Measurements from ENCODE around the gene NOL3. TPM values are rescaled to one million over a fixed set of nuclear protein-coding genes. Genes with fewer than 3 reads are reported as not detected.

NOL3 gene
- total and polyA plus RNA-seq, 4 donors, result 3.0 to 18.0 (median 10.7) TPM

DNA sequence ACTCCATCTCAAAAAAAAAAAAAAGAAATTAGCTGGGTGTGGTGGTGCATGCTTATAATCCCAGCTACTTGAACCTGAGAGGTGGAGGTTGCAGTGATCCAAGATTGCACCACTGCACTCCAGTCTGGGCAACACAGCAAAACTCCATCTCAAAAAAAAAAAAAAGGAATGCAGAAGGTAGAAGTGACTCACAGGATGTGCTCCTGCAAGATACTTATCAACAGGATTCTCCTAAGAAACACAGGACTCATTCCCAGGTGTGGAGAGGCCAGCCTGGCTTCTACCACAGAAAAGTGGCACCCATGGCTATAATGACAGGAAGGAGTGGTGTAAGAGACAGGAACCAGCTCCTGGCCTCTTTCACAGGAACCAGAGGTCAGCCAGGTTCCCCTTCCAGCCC, 42.4 kb downstream of the NOL3 start:
- TF ChIP-seq, protein P1, sequence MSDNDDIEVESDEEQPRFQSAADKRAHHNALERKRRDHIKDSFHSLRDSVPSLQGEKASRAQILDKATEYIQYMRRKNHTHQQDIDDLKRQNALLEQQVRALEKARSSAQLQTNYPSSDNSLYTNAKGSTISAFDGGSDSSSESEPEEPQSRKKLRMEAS (IDR thresholded peaks at IDR 0.05), result no peak
- no peak for TF ChIP-seq HNF4A (conservative IDR thresholded peaks at IDR 0.05)
- no peak for TF ChIP-seq FOXA1 (IDR thresholded peaks at IDR 0.05)
- TF ChIP-seq RXRA (IDR thresholded peaks at IDR 0.05), result no peak
- TF ChIP-seq, protein P2, sequence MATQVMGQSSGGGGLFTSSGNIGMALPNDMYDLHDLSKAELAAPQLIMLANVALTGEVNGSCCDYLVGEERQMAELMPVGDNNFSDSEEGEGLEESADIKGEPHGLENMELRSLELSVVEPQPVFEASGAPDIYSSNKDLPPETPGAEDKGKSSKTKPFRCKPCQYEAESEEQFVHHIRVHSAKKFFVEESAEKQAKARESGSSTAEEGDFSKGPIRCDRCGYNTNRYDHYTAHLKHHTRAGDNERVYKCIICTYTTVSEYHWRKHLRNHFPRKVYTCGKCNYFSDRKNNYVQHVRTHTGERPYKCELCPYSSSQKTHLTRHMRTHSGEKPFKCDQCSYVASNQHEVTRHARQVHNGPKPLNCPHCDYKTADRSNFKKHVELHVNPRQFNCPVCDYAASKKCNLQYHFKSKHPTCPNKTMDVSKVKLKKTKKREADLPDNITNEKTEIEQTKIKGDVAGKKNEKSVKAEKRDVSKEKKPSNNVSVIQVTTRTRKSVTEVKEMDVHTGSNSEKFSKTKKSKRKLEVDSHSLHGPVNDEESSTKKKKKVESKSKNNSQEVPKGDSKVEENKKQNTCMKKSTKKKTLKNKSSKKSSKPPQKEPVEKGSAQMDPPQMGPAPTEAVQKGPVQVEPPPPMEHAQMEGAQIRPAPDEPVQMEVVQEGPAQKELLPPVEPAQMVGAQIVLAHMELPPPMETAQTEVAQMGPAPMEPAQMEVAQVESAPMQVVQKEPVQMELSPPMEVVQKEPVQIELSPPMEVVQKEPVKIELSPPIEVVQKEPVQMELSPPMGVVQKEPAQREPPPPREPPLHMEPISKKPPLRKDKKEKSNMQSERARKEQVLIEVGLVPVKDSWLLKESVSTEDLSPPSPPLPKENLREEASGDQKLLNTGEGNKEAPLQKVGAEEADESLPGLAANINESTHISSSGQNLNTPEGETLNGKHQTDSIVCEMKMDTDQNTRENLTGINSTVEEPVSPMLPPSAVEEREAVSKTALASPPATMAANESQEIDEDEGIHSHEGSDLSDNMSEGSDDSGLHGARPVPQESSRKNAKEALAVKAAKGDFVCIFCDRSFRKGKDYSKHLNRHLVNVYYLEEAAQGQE (IDR thresholded peaks at IDR 0.05), result no peak
- TF ChIP-seq, protein P3, sequence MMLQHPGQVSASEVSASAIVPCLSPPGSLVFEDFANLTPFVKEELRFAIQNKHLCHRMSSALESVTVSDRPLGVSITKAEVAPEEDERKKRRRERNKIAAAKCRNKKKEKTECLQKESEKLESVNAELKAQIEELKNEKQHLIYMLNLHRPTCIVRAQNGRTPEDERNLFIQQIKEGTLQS (IDR thresholded peaks at IDR 0.05), result no peak
- TF ChIP-seq YY1 (IDR thresholded peaks at IDR 0.05), result no peak
- no peak for TF ChIP-seq SP1 (IDR thresholded peaks at IDR 0.05)
- TF ChIP-seq, protein P4, sequence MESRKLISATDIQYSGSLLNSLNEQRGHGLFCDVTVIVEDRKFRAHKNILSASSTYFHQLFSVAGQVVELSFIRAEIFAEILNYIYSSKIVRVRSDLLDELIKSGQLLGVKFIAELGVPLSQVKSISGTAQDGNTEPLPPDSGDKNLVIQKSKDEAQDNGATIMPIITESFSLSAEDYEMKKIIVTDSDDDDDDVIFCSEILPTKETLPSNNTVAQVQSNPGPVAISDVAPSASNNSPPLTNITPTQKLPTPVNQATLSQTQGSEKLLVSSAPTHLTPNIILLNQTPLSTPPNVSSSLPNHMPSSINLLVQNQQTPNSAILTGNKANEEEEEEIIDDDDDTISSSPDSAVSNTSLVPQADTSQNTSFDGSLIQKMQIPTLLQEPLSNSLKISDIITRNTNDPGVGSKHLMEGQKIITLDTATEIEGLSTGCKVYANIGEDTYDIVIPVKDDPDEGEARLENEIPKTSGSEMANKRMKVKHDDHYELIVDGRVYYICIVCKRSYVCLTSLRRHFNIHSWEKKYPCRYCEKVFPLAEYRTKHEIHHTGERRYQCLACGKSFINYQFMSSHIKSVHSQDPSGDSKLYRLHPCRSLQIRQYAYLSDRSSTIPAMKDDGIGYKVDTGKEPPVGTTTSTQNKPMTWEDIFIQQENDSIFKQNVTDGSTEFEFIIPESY (IDR thresholded peaks at IDR 0.05), result no peak
- TF ChIP-seq FOXA2 (IDR thresholded peaks at IDR 0.05), result no peak
- no peak for TF ChIP-seq EGR1 (IDR thresholded peaks at IDR 0.05; ENCODE audit: low read depth in 2 of 2)
- peaks cover 16 to 49% (median 36%) of the 10 kb centered on the region in 4 donors for H3K4me1 ChIP-seq (ENCODE audit: control insufficient read depth in 4 of 4, insufficient read depth in 4 of 4, low read length in 3 of 4)
- no peaks in the 10 kb centered on the region for H3K27me3 ChIP-seq (ENCODE audit: control insufficient read depth in 4 of 4, insufficient read depth in 4 of 4, low read length in 3 of 4)
- no peak overlapping the region for H3K4me3 ChIP-seq (ENCODE audit: low read depth in 1 of 3, low read length in 3 of 3)
- H3K9me3 ChIP-seq (ENCODE audit: control insufficient read depth in 4 of 4, low read length in 3 of 4), result no peaks in the 10 kb centered on the region
- H3K36me3 ChIP-seq (ENCODE audit: control insufficient read depth in 4 of 4, insufficient read depth in 3 of 4, low read depth in 1 of 4, low read length in 3 of 4), result no peaks in the 10 kb centered on the region
- H3K27ac ChIP-seq (ENCODE audit: low read depth in 1 of 2, low read length in 2 of 2), result no peak overlapping the region
- no peak for DNase-seq (ENCODE audit: low spot score)
- H3K9ac ChIP-seq (ENCODE audit: low read depth in 1 of 2, low read length in 2 of 2), result no peak overlapping the region

DNA sequence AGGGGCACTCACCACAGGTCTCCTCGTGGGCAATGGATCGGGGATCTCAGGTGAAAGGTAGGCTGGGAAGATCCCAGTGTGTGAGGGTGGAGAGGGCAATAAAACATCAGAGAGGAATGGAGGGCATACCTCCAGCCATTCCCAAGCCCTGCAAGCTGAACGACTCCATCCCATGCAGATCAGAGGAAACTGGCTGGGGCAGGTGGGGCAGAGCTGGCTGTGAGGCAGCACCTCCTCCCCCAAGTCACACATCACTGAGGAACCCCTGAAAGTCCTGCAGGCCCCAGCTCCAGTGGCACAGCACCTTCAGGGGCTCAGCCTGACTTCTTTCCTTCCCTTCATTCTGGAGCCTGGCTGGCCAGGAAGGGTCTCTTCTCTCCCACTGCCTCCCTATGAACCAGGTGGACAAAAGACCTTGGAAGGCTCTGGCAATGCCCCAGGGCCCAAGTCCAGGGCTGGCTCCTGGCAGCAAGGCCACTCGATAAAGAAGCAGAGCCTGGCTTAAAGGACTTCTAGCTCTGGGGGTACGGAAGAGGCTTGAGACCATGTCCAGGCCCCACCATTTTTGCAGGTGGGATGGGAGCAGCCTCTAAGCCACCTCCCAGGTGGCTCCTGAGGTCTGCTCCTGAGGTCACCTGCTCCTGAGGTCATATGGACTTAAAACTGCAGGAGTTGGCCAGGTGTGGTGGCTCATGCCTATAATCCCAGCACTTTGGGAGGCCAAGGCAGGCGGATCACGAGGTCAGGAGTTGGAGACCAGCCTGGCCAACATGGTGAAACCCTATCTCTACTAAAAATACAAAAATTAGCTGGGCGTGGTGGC, 43.1 kb downstream of the NOL3 start:
- DNase-seq (ENCODE audit: low spot score), result no peak
- 72% methylated on average over 8 of the region's 8 CpGs for WGBS
- Histone ChIP-seq H3K27ac (ENCODE audit: low read depth in 1 of 2, low read length in 2 of 2) (no peak overlapping the region), H3K4me1 (ENCODE audit: control insufficient read depth in 4 of 4, insufficient read depth in 4 of 4, low read length in 3 of 4) (peaks cover 16 to 49% (median 36%) of the 10 kb centered on the region in 4 donors), H3K36me3 (ENCODE audit: control insufficient read depth in 4 of 4, insufficient read depth in 3 of 4, low read depth in 1 of 4, low read length in 3 of 4) (no peaks in the 10 kb centered on the region), H3K27me3 (ENCODE audit: control insufficient read depth in 4 of 4, insufficient read depth in 4 of 4, low read length in 3 of 4) (no peaks in the 10 kb centered on the region), H3K9me3 (ENCODE audit: control insufficient read depth in 4 of 4, low read length in 3 of 4) (no peaks in the 10 kb centered on the region), H3K9ac (ENCODE audit: low read depth in 1 of 2, low read length in 2 of 2) (no peak overlapping the region), H3K4me3 (ENCODE audit: low read depth in 1 of 3, low read length in 3 of 3) (no peak overlapping the region)
- TF ChIP-seq, protein P3 (IDR thresholded peaks at IDR 0.05), result no peak
- TF ChIP-seq HNF4G (IDR thresholded peaks at IDR 0.05), result no peak
- no peak for TF ChIP-seq GABPA (IDR thresholded peaks at IDR 0.05 in 1 of 2, conservative IDR thresholded peaks at IDR 0.05 in 1 of 2)
- no peak for TF ChIP-seq NR2F2 (IDR thresholded peaks at IDR 0.05)
- TF ChIP-seq RAD21 (IDR thresholded peaks at IDR 0.05), result no peak
- TF ChIP-seq, protein P2 (IDR thresholded peaks at IDR 0.05), result no peak
- no peak for TF ChIP-seq YY1 (IDR thresholded peaks at IDR 0.05)

Data from liver (tissue), 9 donors.